Myocyte (in vitro differentiated cells): ENCODE measurements around the gene TGFB2. TPM values are rescaled to one million over a fixed set of nuclear protein-coding genes. Genes with fewer than 3 reads are reported as not detected.

Experiments
- DNase-seq: peaks from one replicate; pipeline ENCODE4 v3.0.0-alpha.2; 2012; ENCODE audit warnings: low read depth
- total RNA-seq: library from RNA; depleted of rRNA; stranded (reverse); fragments of >200 nt; gene quantifications from 2 replicates; pipeline ENCODE4 v1.2.3, GENCODE V29; 2014

TGFB2 gene
- total RNA-seq, 1 donor from 2014 or later = 18.4 TPM

DNA sequence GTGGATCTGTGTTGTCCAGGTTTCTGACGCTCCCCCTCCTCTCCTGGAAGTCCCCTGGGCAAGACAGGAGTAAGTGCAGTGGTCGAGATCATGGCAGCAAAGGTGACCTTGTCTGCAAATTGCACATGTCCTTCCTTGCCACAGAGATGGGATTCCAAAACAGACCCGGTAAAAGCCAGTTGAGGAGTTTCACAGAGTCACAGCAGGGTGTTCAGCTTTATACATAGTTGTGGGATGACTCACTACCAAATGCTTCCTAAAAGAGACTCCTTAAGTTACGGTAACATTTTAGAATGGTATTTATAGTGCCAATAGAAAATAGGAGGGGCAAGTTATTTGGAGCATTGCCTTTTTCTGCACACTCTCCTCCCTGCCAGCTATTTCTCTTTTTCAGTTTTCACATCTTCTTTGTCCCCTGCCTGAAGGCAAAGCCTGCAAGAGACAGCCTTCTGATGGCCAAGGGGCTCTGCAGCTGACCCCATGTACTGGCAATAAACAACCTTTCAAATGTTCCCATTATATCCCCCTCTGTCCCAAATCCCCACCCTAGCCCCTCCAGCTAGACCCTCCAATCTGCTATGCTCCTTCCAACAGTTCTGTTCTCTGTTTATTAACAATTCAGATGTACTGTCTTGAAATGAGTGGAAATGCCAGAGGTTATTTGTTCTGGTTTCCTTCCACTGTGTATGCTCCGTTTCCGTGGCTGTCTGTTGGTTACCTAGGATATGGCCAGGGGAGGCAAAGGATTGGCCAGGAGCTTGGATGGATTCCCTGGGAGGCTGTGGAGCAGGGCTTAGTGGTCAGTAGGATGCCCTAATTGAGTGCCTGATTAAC, 115.0 kb downstream of the TGFB2 start:
- DNase-seq = peak; percentile 92

DNA sequence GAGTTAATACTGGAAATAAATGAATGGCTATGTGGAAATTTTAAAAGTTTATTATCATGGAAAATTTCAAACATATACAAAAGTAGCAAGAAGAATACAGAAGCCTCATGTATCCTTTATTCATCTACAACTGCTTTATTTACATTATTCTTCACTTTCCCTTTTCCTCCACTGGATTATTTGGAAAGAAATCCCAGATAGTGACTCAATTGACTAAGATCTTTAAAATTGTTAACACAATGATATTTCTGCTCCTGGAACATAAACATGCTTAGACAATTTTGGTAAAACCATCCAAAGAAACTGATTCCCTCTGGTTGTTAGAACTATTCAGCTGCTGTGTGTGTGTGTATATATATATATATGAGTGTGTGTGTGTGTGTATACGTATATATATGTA, 116.2 kb downstream of the TGFB2 start:
- no peak for DNase-seq

DNA sequence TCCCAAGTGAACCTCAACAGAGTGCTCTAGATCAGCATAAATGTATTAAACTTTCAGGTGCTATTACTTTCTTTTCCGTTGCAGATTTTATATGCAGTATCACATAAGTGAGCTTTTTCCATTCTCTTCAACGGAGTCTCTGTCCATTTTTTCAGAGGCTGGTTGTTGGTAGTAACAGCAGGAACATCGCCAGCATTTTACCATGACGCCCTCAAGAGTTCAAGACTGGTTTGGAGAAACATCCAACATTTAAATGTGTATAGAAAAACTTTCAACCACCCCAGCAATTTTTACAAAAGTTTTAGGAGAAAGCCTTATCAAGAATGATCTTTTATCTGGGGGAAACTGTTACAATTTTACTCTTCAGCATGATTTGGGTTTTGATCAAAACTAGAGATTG, 117.0 kb downstream of the TGFB2 start:
- no peak for DNase-seq

GRCh38 chr1:218462587-218462986, 117.5 kb downstream of the TGFB2 start:
- peak; percentile 32 for DNase-seq

GRCh38 chr1:218463194-218464156, 118.3 kb downstream of the TGFB2 start:
- DNase-seq = peak; percentile 60

DNA sequence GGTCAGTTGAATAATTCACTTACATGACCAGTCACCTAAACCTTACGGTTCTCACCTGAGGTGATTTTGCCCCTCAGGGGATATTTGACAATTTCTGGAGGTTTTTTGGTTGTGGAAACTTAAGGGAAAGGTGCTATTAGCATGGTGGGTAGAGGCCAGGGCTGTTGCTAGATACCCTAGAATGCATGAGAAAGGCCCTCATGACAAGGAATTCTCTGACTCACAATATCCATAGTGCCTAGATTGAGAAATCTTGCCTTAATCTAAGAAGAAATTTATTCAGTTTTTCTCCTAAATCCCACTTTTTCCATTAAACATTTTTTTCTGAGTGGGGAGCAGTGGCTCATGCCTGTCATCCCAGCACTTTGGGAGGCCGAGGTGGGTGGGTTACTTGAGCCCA, 119.7 kb downstream of the TGFB2 start:
- DNase-seq = no peak

DNA sequence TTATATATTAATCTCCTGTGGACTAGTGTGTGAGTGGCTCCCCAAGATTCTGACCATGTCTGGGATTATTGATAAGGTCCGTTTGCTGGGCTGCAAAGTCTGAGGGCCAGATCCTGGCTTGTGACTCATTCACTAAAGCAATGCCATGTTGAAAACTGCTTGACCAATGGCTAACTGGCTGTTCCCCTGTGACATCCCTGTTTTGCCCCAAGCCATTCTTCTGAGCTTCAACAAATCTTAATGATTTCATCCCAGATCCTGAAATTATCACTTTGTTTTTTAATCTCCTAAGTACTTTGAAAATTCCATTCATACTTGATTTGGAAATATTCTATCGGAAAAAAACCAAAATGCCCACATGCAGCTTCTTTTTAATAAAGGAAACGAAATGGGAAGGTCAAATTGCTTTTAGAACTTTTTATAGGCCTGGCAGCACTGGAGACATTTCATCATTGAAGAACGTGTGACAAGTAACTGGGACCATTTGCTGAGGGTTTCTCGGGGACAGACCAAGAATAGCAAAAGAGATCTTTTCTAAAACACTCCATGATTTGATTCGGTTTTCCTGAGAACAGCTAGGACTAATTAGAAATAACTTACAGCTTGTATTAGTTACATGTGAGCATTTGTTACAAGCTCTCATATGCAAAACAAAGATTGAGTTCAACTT, 121.3 kb downstream of the TGFB2 start:
- DNase-seq = peak; percentile 57

- peak; percentile 77 for DNase-seq
Measured at GRCh38 chr1:218467101-218468072, 122.3 kb downstream of the TGFB2 start.

DNA sequence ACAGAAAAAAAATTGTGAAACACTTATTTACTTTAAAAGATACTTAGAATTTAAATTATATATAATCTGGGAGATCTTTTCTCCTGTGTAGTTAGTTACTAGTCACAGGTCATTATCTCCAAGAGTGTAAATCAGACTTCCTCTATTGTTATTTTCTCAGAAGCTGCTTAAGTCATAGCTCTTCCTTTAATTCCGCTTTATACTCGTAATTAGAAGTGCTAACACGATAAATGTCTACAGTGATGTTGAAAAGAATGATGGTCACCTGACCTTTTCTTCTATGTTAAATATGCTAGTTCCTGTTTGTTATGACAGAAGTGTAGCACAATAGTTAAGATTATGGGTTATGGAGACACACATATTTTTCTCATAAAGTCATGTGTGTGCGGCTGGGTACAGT, 123.6 kb downstream of the TGFB2 start:
- no peak for DNase-seq

DNA sequence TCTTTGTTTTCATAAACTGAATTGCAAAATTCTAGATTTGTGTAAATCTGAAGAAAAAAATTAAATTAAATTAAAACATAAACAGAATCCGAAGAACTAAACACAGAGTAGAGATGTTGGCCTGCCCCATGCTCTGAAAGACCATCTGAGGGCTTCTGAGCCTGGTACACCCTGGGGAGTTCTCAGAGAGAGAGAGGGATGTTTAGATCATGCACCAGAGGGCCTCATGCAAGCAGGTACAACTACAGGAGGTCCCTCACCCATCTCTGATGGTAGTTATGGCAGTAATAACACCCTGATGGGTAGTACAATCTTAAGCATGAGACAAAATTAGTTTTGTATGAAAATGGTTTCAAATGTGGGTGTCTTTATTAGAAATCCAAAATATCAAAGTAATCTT, 127.7 kb downstream of the TGFB2 start:
- DNase-seq = no peak

GRCh38 chr1:218473522-218473921, 128.4 kb downstream of the TGFB2 start:
- peak; percentile 33 for DNase-seq

- no peak for DNase-seq
Measured at GRCh38 chr1:218474128-218474527, 129.0 kb downstream of the TGFB2 start.

GRCh38 chr1:218475275-218475674, 130.1 kb downstream of the TGFB2 start:
- DNase-seq = peak; percentile 86

DNA sequence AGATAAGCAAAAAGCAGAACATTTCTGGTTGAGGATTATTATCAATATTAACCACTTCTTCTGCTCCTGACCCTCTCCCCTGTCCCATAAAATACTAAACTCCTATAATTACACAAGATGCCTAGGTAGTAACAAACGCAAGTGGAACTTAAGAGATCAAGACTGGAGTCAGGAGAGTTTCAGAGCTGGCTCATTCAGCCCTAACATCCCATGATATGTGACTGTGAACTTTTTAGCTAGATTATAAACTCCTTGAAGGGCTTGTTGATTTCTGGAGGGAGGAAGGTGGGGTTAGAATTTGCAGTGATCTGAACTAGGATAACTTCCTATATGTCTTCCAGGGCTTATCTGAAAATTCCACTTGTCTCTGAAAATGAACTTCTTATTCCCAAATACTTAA, 130.6 kb downstream of the TGFB2 start:
- peak; percentile 40 for DNase-seq

DNA sequence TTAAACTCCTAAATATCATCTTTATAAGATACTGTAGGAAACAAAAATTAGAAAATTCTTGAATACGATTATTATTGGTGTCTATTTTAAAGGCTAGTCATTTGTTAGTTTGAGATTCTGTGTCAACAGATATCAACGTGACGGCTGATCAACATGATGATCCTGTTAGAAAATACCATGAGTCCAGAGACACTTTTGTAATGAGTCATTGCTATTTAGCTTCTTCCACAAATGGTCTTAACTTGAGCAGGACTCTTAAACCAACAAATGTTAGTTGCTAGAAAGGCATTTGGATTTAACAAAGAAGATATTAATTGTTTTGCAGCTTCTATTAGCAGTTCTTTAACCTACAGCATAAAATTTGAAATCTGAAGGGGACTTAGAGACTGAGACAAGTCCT, 131.2 kb downstream of the TGFB2 start:
- DNase-seq = peak; percentile 87

DNA sequence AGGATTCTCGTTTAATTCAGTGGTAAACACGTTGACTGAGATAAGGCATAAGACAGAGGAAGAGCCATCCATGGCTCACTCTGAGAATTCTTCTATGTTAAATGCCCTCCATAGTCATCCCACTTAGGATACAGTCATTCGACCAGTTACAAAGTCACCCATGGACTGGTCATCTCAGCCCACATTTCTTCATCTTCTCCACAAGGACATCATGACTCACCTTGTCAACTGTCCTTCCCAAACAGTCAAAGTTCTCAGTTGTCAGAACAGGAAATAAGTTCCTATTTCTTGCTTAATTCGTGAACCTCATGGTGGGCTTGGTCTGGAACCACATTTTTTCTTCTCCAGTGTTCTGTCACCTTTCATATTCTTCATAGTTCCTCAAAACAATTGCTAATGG, 133.2 kb downstream of the TGFB2 start:
- peak; percentile 37 for DNase-seq

DNA sequence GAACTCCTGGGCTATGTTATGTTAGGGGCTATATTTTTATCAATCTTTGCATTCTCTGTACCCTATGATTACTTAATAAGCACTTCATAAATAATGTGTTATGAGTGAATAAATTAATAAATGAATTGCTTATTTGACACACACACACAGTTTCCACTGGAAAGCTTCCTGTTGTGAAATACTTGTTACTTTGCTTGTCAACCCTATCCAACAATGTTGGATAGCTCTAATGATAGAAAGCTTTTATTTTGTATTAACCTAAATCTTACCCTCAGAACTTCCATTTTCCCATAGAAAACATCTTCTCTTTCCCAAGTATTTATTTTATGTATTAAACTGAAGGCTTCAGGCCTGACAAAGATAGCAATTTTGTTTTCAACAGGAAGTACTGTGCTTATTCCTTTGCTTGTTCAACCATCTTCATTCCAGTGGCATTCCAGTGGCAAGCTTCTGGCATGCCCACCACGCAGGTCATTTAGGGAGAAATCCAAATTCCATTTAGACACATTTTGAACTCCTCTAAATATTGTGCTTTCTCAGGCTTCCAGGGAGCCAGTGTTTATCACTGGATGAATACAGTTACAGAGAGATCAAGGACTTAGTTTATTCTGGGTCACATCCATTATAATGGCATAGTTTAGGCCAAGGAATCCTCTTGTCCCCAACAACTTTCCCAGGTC, 134.4 kb downstream of the TGFB2 start:
- peak; percentile 87 for DNase-seq

DNA sequence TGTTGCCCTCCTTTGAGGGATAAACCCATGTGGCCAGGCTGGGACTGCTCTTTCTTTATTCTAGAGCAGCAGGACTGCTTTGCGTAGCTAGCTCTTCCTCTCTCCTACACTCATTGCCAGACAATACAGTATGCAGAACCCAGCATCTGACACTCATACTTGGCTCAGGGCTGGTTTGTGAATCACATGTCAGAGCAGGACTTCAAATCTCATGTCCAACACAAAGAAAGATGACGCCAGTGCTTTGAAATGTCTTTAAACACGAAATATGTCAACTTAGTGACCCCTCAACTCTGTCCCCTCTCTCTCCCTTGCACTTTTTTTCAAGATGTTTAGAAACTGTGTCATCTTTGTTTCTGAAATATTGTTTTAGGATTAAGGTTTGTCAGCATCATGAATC, 135.0 kb downstream of the TGFB2 start:
- DNase-seq = peak; percentile 86

DNA sequence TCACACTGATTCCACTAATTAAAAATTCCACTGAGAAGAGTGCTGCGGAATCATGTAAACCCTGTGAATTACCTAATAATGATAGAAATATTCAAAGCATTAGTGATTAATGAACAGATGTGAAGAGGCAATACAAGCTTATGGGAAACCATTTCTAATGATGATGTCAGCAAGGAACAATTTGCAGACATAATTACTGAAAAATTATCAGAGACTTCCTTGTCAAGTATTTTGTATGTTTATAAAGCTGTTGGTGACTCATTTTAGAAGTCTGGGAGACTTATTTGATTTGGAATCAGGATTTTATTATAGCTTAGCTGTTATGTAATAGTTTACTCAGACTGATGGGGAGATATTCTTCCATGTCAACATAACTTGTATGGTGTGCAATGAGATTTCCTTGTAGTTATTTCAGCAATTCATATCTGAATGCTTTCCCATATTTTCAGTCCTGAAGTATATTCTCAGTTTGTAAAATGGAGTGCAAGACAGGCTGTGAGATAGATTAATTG, 135.5 kb downstream of the TGFB2 start:
- peak; percentile 70 for DNase-seq
